Pancreas (tissue), 10 donors: ENCODE measurements around the gene CHRNE. TPM values are rescaled to one million over a fixed set of nuclear protein-coding genes. Genes with fewer than 3 reads are reported as not detected.

Source experiments
- ATAC-seq, 4 donors: fragments of 200-7000 bp; cut with Tn5 transposase; one replicate each; pipeline versions ENCODE4 v1.8.0 to v1.9.1; 2020; ENCODE audit warnings: mild to moderate bottlenecking in 4 of 4, moderate library complexity in 4 of 4
- DNase-seq, 6 donors: peaks; one replicate each; pipeline ENCODE4 v3.0.0-alpha.2; 2020
- FAIRE-seq: peaks from 2 replicates; lab custom pipeline; 2012; peaks lifted over from hg19 to GRCh38; lab: Jason Lieb, UNC
- H3K27ac ChIP-seq, 4 donors: fragments of 200-600 bp; sonication (generic); 1 replicate in 3 of 4; 2 replicates in 1 of 4; pipeline versions ENCODE4 v1.5.0 to v1.8.0; 2020
- H3K27me3 ChIP-seq, 4 donors: fragments of 200-600 bp; one replicate each; pipeline ENCODE4 v1.8.0; 2021
- H3K36me3 ChIP-seq, 3 donors: fragments of 200-600 bp; sonication (generic) in 1 of 3; one replicate each; pipeline versions ENCODE4 v1.5.0 to v1.8.0; 2020 to 2021
- H3K4me1 ChIP-seq, 3 donors: fragments of 200-600 bp; one replicate each; pipeline ENCODE4 v1.8.0; 2021
- H3K4me3 ChIP-seq, 4 donors: fragments of 200-600 bp; sonication (generic) in 2 of 4; one replicate each; pipeline versions ENCODE4 v1.5.0 to v1.8.0; 2020 to 2021
- H3K9me3 ChIP-seq, 4 donors: fragments of 200-600 bp; one replicate each; pipeline ENCODE4 v1.8.0; 2021
- WGBS, 2 donors: extraction: QIAGEN DNeasy Blood & Tissue Kit; methylation state at CpG; one replicate each; pipeline ENCODE4 v1.1.7; 2013; 5-methylcytosine and 5-hydroxymethylcytosine counted together
- intact Hi-C, 3 donors: fragments of 100-400 bp; cut with DNase I; formaldehyde crosslinking; loops; one replicate each; pipeline versions ENCODE4 v1.11.1 to v1.14.2; 2022
- polyA plus RNA-seq, 2 donors: library from polyadenylated mRNA; stranded (reverse); fragments of 200-250 nt; gene quantifications; one replicate each; pipeline ENCODE4 v1.2.3, GENCODE V29; 2013
- total RNA-seq, 6 donors: library from RNA; stranded (reverse); fragmentation: NEBNext Ultra II Directional in 4 of 6; extraction: Animal tissue kit (Norgen Biotek cat#: 25700) in 4 of 6; gene quantifications; one replicate each; pipeline versions ENCODE4 v1.2.1 to v1.2.4, GENCODE V29; 2021 to 2023
- TF ChIP-seq, protein P1 (sequence below), 4 donors: fragments of 200-600 bp; sonication (generic) in 3 of 4; IDR thresholded peaks; one replicate each; pipeline versions ENCODE4 v1.5.0 to v1.8.0; 2021; ENCODE audit warnings: antibody characterized with exemption in 4 of 4
- donor health status: healthy with polysubstance abuse.
- donor health status: DM: no; HTN: no; CAD: no; lungs with moderate emphysema.
- donor health status: DM: no; HTN: no; CAD: no.
- donor health status: control.
- donor health status: control.
- donor health status: Bipolar disorder and iron deficiency.
- donor health status: DM: yes; HTN: yes; CAD: no.
- donor health status: DM: no; HTN: no; CAD: no.
- donor health status: DM: no; HTN: no; CAD: no.
- donor health status: DM: yes; HTN: yes; CAD: no.

Gene CHRNE
- total RNA-seq (1 to 10 TPM in 5 of 6 donors, under 1 TPM in 1; 0.76 to 2.0 (median 1.5) TPM), polyA plus RNA-seq (1 to 10 TPM in 1 of 2 donors, under 1 TPM in 1; 0.77 to 1.1 TPM)

DNA sequence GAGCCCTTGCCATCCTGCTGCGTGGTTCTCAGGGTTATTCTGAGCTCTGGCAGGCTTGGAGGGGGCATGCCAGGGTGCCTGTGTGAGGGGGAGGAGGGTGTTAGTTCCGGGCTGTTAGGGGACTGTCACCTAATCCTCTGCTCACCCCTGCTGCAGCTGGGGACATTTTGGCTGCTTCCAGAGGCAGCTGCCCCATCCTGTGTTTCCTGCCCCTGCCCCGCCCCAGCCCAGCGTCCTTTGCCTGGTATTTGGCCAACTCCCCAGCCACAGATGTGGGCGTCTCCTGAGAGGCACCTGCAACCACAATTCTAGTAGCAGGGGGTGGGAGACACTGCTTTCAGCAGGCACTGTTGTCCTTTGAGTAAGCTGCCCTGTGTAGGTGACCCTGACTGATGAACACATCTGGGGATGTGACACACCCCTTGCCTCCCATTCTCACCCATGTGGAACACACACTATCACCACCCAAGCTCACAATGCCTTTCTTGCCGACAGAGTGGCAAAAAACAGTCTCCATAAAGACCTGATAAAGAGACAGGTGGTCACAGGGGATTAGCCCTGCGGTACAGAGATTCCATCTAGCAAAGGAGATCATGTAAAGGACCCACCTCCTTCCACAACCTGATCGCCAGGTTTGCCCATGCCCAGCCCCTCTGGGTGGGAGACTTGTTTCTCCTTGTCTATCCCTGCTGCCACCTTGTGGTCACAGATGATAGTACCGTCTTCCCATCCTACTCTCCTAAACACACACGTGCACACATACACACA is at the start of gene CHRNE:
CHRNE (minus strand) TSS at position 48 of the 768 bp plus-strand sequence; CDS start at position 13, 35 bp downstream.
- 10% methylated on average over 10 of the region's 10 CpGs for WGBS, 2 donors
- Histone ChIP-seq H3K27ac (peak within 1 kb of the TSS in 2 of 4 donors; percentile 28 to 74), H3K27me3 (no peaks in the 10 kb centered on the region), H3K36me3 (no peaks in the 10 kb centered on the region), H3K4me1 (peaks cover 0 to 9% (median 4%) of the 10 kb centered on the region in 3 donors), H3K4me3 (no peak within 1 kb of the TSS), H3K9me3 (no peaks in the 10 kb centered on the region)
- DNase-seq, result peak in 5 of 6 donors; percentile 72 to 84 (median 78)
- TF ChIP-seq, protein P1, sequence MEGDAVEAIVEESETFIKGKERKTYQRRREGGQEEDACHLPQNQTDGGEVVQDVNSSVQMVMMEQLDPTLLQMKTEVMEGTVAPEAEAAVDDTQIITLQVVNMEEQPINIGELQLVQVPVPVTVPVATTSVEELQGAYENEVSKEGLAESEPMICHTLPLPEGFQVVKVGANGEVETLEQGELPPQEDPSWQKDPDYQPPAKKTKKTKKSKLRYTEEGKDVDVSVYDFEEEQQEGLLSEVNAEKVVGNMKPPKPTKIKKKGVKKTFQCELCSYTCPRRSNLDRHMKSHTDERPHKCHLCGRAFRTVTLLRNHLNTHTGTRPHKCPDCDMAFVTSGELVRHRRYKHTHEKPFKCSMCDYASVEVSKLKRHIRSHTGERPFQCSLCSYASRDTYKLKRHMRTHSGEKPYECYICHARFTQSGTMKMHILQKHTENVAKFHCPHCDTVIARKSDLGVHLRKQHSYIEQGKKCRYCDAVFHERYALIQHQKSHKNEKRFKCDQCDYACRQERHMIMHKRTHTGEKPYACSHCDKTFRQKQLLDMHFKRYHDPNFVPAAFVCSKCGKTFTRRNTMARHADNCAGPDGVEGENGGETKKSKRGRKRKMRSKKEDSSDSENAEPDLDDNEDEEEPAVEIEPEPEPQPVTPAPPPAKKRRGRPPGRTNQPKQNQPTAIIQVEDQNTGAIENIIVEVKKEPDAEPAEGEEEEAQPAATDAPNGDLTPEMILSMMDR (IDR thresholded peaks at IDR 0.05), result peak; percentile 70 to 75 (median 72)
- intact Hi-C loops, result loop anchor here in 1 of 3 donors (10.0 kb wide), 1 partner anchor 162 kb away; no protein-coding TSS in a partner anchor
- ATAC-seq, result peak; percentile 55 to 69 (median 64)
- peak; percentile 49 for FAIRE-seq

DNA sequence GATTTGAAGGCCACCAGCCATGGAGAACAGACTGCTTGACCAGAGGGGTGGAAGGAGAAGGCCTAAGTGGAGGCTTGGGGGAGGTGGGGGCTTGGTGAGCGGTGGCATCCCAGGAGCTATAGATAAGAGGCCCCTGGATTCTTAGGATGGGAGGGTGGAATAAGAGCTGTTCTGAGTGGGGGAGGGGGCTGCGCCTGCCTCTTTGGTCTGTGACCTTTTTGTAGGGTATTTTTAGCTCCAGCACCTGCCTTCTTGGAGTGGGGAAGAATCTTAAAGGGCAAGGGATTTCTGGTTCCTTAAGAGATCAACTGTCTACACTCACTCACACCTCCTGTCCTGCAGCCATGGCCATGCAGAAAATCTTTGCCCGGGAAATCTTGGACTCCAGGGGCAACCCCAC is 48.6 kb upstream of the CHRNE start:
- FAIRE-seq, result no peak
- no peak overlapping the region for H3K27ac ChIP-seq
- no peaks in the 10 kb centered on the region for H3K9me3 ChIP-seq
- TF ChIP-seq, protein P1 (IDR thresholded peaks at IDR 0.05), result no peak
- intact Hi-C loops, result no loop called here
- ATAC-seq, result no peak
- H3K4me1 ChIP-seq, result peaks cover 0 to 5% (median 0%) of the 10 kb centered on the region in 3 donors
- DNase-seq, result peak in 1 of 6 donors; percentile 13
- H3K4me3 ChIP-seq, result no peak overlapping the region
- H3K27me3 ChIP-seq, result no peaks in the 10 kb centered on the region
- 62 to 68% methylated on average over 3 of the region's 3 CpGs for WGBS, 2 donors
- H3K36me3 ChIP-seq, result no peaks in the 10 kb centered on the region

DNA sequence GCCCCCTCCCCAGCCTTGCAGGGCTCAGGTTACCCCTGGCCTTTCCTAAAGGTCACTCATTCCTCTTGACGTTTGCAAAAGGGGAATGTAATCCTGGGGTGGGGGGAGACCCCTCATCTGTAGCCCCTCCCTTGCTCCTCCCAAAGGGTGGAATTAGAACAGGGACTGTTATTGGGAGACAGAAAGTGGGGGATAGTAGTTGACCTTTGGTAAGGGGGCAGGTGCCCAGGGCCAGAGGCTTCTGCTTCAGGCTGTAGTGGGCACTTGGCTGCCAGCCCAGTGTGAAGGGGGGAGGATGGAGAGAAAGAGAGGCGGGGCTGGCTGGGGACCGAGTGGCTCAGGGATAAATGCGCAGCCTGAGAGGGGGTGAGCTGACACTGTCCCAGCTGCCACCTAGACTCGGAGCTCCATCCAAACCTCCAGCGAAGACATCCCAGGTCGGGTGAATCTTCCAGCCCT is 47.9 kb upstream of the CHRNE start, which contains the start of gene ENO3:
ENO3 (plus strand) TSS at position 374 of the 459 bp plus-strand sequence. CDS start 711 bp downstream, outside the sequence.
- FAIRE-seq (no peak), DNase-seq (peak in 2 of 6 donors; percentile 44 to 74), ATAC-seq (no peak)
- Histone ChIP-seq H3K9me3 (no peaks in the 10 kb centered on the region), H3K36me3 (peaks cover 0 to 3% (median 0%) of the 10 kb centered on the region in 3 donors), H3K4me3 (peak within 1 kb of the TSS; percentile 94 to 100 (median 97)), H3K4me1 (peaks cover 0 to 12% (median 0%) of the 10 kb centered on the region in 3 donors), H3K27ac (peak within 1 kb of the TSS; percentile 88 to 99 (median 98)), H3K27me3 (no peaks in the 10 kb centered on the region)
- TF ChIP-seq, protein P1 (IDR thresholded peaks at IDR 0.05), result no peak
- intact Hi-C loops, result no loop called here
- 56 to 60% methylated on average over 4 to 7 of the region's 7 CpGs for WGBS, 2 donors

DNA sequence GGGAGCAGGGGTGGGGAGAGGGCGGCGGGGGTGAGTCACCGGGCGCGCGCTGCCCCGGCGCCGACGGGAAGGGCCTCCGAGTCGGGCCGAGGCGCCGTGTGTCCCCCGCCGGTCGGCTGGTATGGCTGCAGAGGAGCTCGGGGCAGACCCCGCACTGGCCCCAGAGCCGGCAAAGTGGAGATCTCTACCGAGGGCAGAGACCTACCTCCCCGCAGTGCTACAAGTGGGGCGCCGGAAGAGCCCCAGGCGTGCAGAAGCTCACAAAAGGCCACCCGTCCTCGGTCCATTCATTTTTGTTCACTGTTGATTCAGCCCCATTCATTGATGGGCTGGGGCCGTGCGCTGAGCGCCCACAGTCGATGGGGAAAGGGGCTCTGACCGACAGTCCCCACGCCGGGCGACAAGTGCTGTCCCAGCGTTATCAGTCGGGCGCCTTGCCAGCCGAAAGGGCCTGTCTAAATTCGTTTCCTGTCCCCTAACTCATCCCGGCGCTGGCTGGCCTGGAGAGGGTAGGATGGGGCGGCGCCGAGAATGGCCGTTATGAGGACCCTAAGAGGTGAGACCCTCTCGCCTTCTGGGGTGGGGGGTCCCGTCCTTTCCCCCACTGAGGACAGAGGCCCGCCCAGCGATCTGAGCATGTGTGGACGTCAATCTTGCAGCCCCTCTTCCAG is 47.3 kb upstream of the CHRNE start:
- no peaks in the 10 kb centered on the region for H3K27me3 ChIP-seq
- WGBS, 2 donors, result 17% methylated on average over 50 of the region's 52 CpGs
- H3K4me1 ChIP-seq, result peaks cover 0 to 17% (median 3%) of the 10 kb centered on the region in 3 donors
- FAIRE-seq (no peak), DNase-seq (peak; percentile 40 to 90 (median 74)), ATAC-seq (peak in 2 of 4 donors; percentile 50 to 51)
- peak overlapping the region; percentile 88 to 99 (median 98) for H3K27ac ChIP-seq
- H3K4me3 ChIP-seq, result peak overlapping the region; percentile 94 to 100 (median 97)
- intact Hi-C loops, result no loop called here
- H3K36me3 ChIP-seq, result peaks cover 0 to 3% (median 0%) of the 10 kb centered on the region in 3 donors
- no peaks in the 10 kb centered on the region for H3K9me3 ChIP-seq
- TF ChIP-seq, protein P1 (IDR thresholded peaks at IDR 0.05), result no peak
